ENCODE measurements around the gene PEX6. TPM values are rescaled to one million over a fixed set of nuclear protein-coding genes. Genes with fewer than 3 reads are reported as not detected.
A peak's percentile ranks its signal among the peaks of the same experiment; 100 is the strongest.

The PEX6 gene
- total RNA-seq, 2 experiments from 2014 or later, result 12.8 to 13.6 TPM

DNA sequence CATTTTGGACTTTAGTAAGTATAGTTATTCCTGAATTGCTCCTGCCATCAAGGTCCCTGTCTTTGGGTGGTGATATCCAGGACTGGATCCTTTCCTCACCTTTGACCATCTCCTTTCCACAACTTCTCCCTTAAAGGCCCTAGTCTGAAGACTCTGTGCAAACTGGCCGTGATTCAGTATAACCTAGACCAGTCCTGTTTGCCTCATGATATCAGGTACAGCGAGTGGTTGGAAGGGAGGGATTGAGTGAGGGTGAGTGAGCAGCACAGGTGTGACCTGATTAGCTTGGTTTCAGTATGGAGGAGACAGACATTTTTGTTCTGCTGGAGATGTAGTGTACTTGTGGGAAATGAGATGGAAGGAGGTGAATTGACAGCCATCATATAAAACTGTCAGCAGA lies 40.2 kb upstream of the PEX6 start:
- ChIA-PET CTCF (no interaction called here), POLR2A (interaction anchor here (3.4 to 3.5 kb wide), 2 partner anchors 34 to 40 kb away, joined by 23 to 25 read pairs; partner anchors contain the start of genes CUL7 and PEX6)
- Histone ChIP-seq H3K9me3 (ENCODE audit: control insufficient read depth in 1 of 2, insufficient read depth in 1 of 2, low read length in 2 of 2) (no peaks in the 10 kb centered on the region), H3K4me1 (ENCODE audit: insufficient read depth, low read length) (peaks cover 67% of the 10 kb centered on the region), H3K27me3 (ENCODE audit: control insufficient read depth in 1 of 2, insufficient read depth in 2 of 2, low read length in 2 of 2) (no peaks in the 10 kb centered on the region), H3K4me3 (ENCODE audit: low read length) (no peak overlapping the region), H3K36me3 (ENCODE audit: insufficient read depth, low read length) (peaks cover 40% of the 10 kb centered on the region), H3K27ac (ENCODE audit: low read depth in 1 of 2, low read length in 2 of 2) (no peak overlapping the region)
- H3K27ac Mint-ChIP-seq, result peak overlapping the region; percentile 26
- H3K9me3 Mint-ChIP-seq, result no peaks in the 10 kb centered on the region
- H3K4me1 Mint-ChIP-seq (ENCODE audit: low read depth), result peaks cover 48% of the 10 kb centered on the region
- peaks cover 56% of the 10 kb centered on the region for H3K36me3 Mint-ChIP-seq (ENCODE audit: low read depth)
- DNase-seq (no peak), ATAC-seq (ENCODE audit: poor library complexity) (no peak)
- TF ChIP-seq, protein P1, sequence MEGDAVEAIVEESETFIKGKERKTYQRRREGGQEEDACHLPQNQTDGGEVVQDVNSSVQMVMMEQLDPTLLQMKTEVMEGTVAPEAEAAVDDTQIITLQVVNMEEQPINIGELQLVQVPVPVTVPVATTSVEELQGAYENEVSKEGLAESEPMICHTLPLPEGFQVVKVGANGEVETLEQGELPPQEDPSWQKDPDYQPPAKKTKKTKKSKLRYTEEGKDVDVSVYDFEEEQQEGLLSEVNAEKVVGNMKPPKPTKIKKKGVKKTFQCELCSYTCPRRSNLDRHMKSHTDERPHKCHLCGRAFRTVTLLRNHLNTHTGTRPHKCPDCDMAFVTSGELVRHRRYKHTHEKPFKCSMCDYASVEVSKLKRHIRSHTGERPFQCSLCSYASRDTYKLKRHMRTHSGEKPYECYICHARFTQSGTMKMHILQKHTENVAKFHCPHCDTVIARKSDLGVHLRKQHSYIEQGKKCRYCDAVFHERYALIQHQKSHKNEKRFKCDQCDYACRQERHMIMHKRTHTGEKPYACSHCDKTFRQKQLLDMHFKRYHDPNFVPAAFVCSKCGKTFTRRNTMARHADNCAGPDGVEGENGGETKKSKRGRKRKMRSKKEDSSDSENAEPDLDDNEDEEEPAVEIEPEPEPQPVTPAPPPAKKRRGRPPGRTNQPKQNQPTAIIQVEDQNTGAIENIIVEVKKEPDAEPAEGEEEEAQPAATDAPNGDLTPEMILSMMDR (IDR thresholded peaks at IDR 0.05), result no peak
- intact Hi-C loops (cut with DNase I, micrococcal nuclease), result no loop called here
- H3K27me3 Mint-ChIP-seq, result no peaks in the 10 kb centered on the region
- peak overlapping the region; percentile 86 for H3K4me3 Mint-ChIP-seq

DNA sequence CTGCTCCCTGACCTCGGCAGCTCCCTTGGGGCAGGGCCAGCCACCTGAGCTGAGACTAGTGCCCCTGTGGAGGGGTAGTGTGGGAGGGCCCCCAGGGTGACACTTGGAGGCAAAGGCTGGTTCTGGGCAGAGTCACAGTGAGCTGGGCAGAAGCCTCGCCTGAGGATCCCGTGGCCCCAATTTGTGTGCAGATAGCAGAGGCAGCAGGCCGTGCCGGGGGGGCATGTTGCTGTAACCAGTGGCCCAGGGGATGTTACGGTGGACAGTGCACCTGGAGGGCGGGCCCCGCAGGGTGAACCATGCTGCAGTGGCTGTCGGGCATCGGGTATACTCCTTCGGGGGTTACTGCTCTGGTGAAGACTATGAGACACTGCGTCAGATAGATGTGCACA lies 38.0 kb upstream of the PEX6 start:
- no peaks in the 10 kb centered on the region for H3K27me3 Mint-ChIP-seq
- peak overlapping the region; percentile 53 for H3K27ac Mint-ChIP-seq
- Histone ChIP-seq H3K27ac (ENCODE audit: low read depth in 1 of 2, low read length in 2 of 2) (no peak overlapping the region), H3K9me3 (ENCODE audit: control insufficient read depth in 1 of 2, insufficient read depth in 1 of 2, low read length in 2 of 2) (no peaks in the 10 kb centered on the region), H3K4me3 (ENCODE audit: low read length) (no peak overlapping the region), H3K27me3 (ENCODE audit: control insufficient read depth in 1 of 2, insufficient read depth in 2 of 2, low read length in 2 of 2) (no peaks in the 10 kb centered on the region), H3K36me3 (ENCODE audit: insufficient read depth, low read length) (peaks cover 41% of the 10 kb centered on the region), H3K4me1 (ENCODE audit: insufficient read depth, low read length) (peaks cover 61% of the 10 kb centered on the region)
- H3K36me3 Mint-ChIP-seq (ENCODE audit: low read depth), result peaks cover 72% of the 10 kb centered on the region
- ChIA-PET CTCF (interaction anchor here (0.6 kb wide), 1 partner anchor 127 kb away, joined by 3 read pairs; no protein-coding TSS in a partner anchor), POLR2A (interaction anchor here (1.2 to 3.9 kb wide), 3 partner anchors 33 to 87 kb away, joined by 5 to 37 read pairs (median 6); partner anchors contain the start of genes CNPY3, CUL7 and PPP2R5D)
- TF ChIP-seq, protein P1 (IDR thresholded peaks at IDR 0.05), result no peak
- intact Hi-C loops (cut with DNase I, micrococcal nuclease), result no loop called here
- DNase-seq (peak in 1 of 14 experiments; percentile 16), ATAC-seq (ENCODE audit: poor library complexity) (no peak)
- peak overlapping the region; percentile 86 for H3K4me3 Mint-ChIP-seq
- H3K4me1 Mint-ChIP-seq (ENCODE audit: low read depth), result peaks cover 66% of the 10 kb centered on the region
- no peaks in the 10 kb centered on the region for H3K9me3 Mint-ChIP-seq

DNA sequence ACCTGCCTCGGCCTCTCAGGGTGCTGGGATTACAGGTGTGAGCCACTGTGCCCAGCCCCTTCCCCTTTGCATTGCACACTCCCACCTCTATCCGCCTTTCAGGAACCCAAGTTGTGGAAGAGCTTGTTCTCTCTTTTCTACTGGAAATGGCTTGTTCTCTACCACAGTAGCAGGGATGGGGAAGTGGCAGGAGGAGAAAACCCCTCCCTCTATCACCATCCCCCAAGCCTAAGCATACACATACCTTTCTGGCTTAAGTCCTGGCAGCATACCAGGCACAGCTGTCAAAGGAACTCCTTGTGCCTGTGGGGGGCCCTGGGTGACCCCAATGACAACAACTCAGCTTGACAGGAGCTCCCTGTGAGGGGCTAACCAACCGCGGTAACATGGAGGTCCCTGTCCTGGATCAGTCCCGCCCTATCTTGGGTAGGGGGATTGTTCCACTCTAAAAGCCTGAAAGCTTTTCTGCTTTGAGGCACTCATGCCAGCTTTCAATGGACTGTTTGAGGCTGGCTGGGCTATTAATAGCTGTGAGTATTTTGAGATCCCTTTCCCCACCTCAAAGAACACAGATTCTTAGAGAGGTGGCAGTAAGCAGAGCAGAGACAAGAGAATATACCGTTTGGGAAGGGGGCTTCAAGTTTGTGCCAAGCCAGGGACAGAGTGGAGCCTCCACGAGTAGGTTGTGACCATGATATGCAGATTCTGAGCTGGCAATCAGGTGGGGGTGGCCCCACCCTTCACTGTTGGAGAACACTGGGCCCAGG lies 37.4 kb upstream of the PEX6 start:
- H3K36me3 Mint-ChIP-seq (ENCODE audit: low read depth), result peaks cover 72% of the 10 kb centered on the region
- POLR2A ChIA-PET, result interaction anchor here (1.2 to 3.9 kb wide), 3 partner anchors 32 to 87 kb away, joined by 5 to 37 read pairs (median 6); partner anchors contain the start of genes CNPY3, CUL7 and PPP2R5D

More for the DNA sequence above, 37.4 kb upstream of the PEX6 start:
- CTCF ChIA-PET, result interaction anchor here (0.6 to 1.7 kb wide), 2 partner anchors 37 to 128 kb away, joined by 3 to 7 read pairs; partner anchors contain the start of gene CUL7
- no peak for DNase-seq
- H3K4me1 Mint-ChIP-seq (ENCODE audit: low read depth), result peaks cover 63% of the 10 kb centered on the region
- H3K27ac ChIP-seq (ENCODE audit: low read depth in 1 of 2, low read length in 2 of 2), result no peak overlapping the region
- H3K9me3 ChIP-seq (ENCODE audit: control insufficient read depth in 1 of 2, insufficient read depth in 1 of 2, low read length in 2 of 2), result no peaks in the 10 kb centered on the region
- TF ChIP-seq, protein P1 (IDR thresholded peaks at IDR 0.05), result no peak
- no peak overlapping the region for H3K4me3 ChIP-seq (ENCODE audit: low read length)
- no peaks in the 10 kb centered on the region for H3K27me3 ChIP-seq (ENCODE audit: control insufficient read depth in 1 of 2, insufficient read depth in 2 of 2, low read length in 2 of 2)
- H3K27ac Mint-ChIP-seq, result peak overlapping the region; percentile 53
- peaks cover 46% of the 10 kb centered on the region for H3K36me3 ChIP-seq (ENCODE audit: insufficient read depth, low read length)
- intact Hi-C loops (cut with DNase I, micrococcal nuclease), result no loop called here
- H3K27me3 Mint-ChIP-seq, result no peaks in the 10 kb centered on the region
- no peak for ATAC-seq (ENCODE audit: poor library complexity)
- peaks cover 63% of the 10 kb centered on the region for H3K4me1 ChIP-seq (ENCODE audit: insufficient read depth, low read length)
- H3K4me3 Mint-ChIP-seq, result peak overlapping the region; percentile 56
- no peaks in the 10 kb centered on the region for H3K9me3 Mint-ChIP-seq
